ENCODE results near the gene LDLRAD1. TPM values are rescaled to one million over a fixed set of nuclear protein-coding genes. Genes with fewer than 3 reads are reported as not detected.
A peak's percentile ranks its signal among the peaks of the same experiment; 100 is the strongest.

LDLRAD1 gene
- total RNA-seq, 2 donors from 2014 or later, result not detected

- DNase-seq (no peak), ATAC-seq (no peak)
- intact Hi-C loops (cut with DNase I, micrococcal nuclease), result loop anchor here in 1 of 2 donors (10.0 kb wide), 1 partner anchor 67 kb away; no protein-coding TSS in a partner anchor
Measured at GRCh38 chr1:53967409-53968124, 50.4 kb downstream of the LDLRAD1 start.

GRCh38 chr1:53966794-53967193 lies 51.2 kb downstream of the LDLRAD1 start:
- intact Hi-C loops (cut with DNase I, micrococcal nuclease), result loop anchor here in 1 of 2 donors (10.0 kb wide), 1 partner anchor 68 kb away; no protein-coding TSS in a partner anchor
- ATAC-seq (no peak), DNase-seq (no peak)

- ATAC-seq (no peak), DNase-seq (no peak)
- intact Hi-C loops (cut with DNase I, micrococcal nuclease), result loop anchor here in 1 of 2 donors (5.0 to 10.0 kb wide), 2 partner anchors 71 to 92 kb away; no protein-coding TSS in a partner anchor
Measured at GRCh38 chr1:53964109-53964508, 53.9 kb downstream of the LDLRAD1 start.

- no peak for DNase-seq
- ATAC-seq, result peak; percentile 23
- intact Hi-C loops (cut with DNase I, micrococcal nuclease), result loop anchor here in 1 of 2 donors (5.0 to 10.0 kb wide), 2 partner anchors 71 to 91 kb away; no protein-coding TSS in a partner anchor
Measured at GRCh38 chr1:53963460-53963859, 54.5 kb downstream of the LDLRAD1 start.

- intact Hi-C loops (cut with DNase I, micrococcal nuclease), result loop anchor here in 1 of 2 donors (5.0 to 10.0 kb wide), 2 partner anchors 72 to 90 kb away; no protein-coding TSS in a partner anchor
- ATAC-seq (no peak), DNase-seq (no peak)
Measured at GRCh38 chr1:53962395-53962794, 55.6 kb downstream of the LDLRAD1 start.

GRCh38 chr1:53959664-53960250 lies 58.2 kb downstream of the LDLRAD1 start:
- DNase-seq (no peak), ATAC-seq (peak; percentile 43)
- intact Hi-C loops (cut with DNase I, micrococcal nuclease), result loop anchor here in 1 of 2 donors (5.0 to 10.0 kb wide), 2 partner anchors 75 to 87 kb away; no protein-coding TSS in a partner anchor

Small RNAs within 50 kb of the gene (microRNA-seq; reads per million reads assigned to microRNA genes)
- gene MIR4781, result 0 to 3.2 reads per million in 2 donors

Other genes with a start within 250 kb of the LDLRAD1 start
- gene NDC1, start 179.9 kb downstream of the LDLRAD1 start, total RNA-seq, result 10 to 100 TPM; 10.3 to 16.8 TPM
- gene YIPF1, start 128.4 kb downstream of the LDLRAD1 start, total RNA-seq, result 10 to 100 TPM; 28.7 to 35.2 TPM
- under 1 TPM in 1 of 2 donors, not detected in 1; 0.31 TPM for gene DIO1, start 124.0 kb downstream of the LDLRAD1 start, total RNA-seq
- 10 to 100 TPM; 15.7 to 17.9 TPM for gene IFT25, start 72.5 kb downstream of the LDLRAD1 start, total RNA-seq
- gene LRRC42, start 71.8 kb downstream of the LDLRAD1 start, total RNA-seq, result 10 to 100 TPM; 19.7 to 24.0 TPM
- 1,000 to 10,000 TPM in 1 of 2 donors, 100 to 1,000 TPM in 1; 782 to 1,105 TPM for gene TMEM59, start 35.0 kb upstream of the LDLRAD1 start, total RNA-seq
- gene TCEANC2, start 35.4 kb upstream of the LDLRAD1 start, total RNA-seq, result 1 to 10 TPM; 3.4 to 4.4 TPM
- gene CDCP2, start 134.8 kb upstream of the LDLRAD1 start, total RNA-seq, result under 1 TPM; 0.12 to 0.14 TPM
- 1 to 10 TPM; 5.5 to 5.7 TPM for gene CYB5RL, start 181.8 kb upstream of the LDLRAD1 start, total RNA-seq
- gene MRPL37, start 182.0 kb upstream of the LDLRAD1 start, total RNA-seq, result 10 to 100 TPM; 59.6 to 78.0 TPM